Stimulated activated CD8-positive, alpha-beta memory T cell treated with anti-CD3 and anti-CD28 coated beads, Interleukin-2, amount 100 ng/mL, for 48 hours (primary cell): ENCODE measurements around the gene ETFB.
A peak's percentile ranks its signal among the peaks of the same experiment; 100 is the strongest.

Experiments
- DNase-seq, 2 donors: peaks; one replicate each; pipeline ENCODE4 v3.0.0-alpha.2; 2020; ENCODE audit warnings: low read depth in 2 of 2

Gene ETFB

GRCh38 chr19:51327066-51328001 is 38.9 kb downstream of the ETFB start:
- peak; percentile 57 to 65 for DNase-seq

GRCh38 chr19:51326216-51327065 is 39.7 kb downstream of the ETFB start:
- DNase-seq, result no peak

- peak in 1 of 2 donors; percentile 26 for DNase-seq
These were observed 40.8 kb downstream of the ETFB start for GRCh38 chr19:51325161-51325976.

GRCh38 chr19:51324167-51324481 is 42.1 kb downstream of the ETFB start:
- DNase-seq, result no peak

GRCh38 chr19:51323481-51324166 is 42.6 kb downstream of the ETFB start:
- DNase-seq, result no peak

GRCh38 chr19:51321799-51322198 is 44.4 kb downstream of the ETFB start:
- no peak for DNase-seq

- no peak for DNase-seq
These were observed 45.9 kb downstream of the ETFB start for GRCh38 chr19:51320280-51320657.

- no peak for DNase-seq
These were observed 46.4 kb downstream of the ETFB start for GRCh38 chr19:51319649-51320279.

- DNase-seq, result no peak
These were observed 47.2 kb downstream of the ETFB start for GRCh38 chr19:51318687-51319648.

GRCh38 chr19:51317968-51318367 is 48.2 kb downstream of the ETFB start:
- DNase-seq, result no peak

GRCh38 chr19:51317376-51317775 is 48.8 kb downstream of the ETFB start:
- DNase-seq, result no peak

- no peak for DNase-seq
These were observed 49.5 kb downstream of the ETFB start for GRCh38 chr19:51316688-51317087.

GRCh38 chr19:51311351-51312257 is 54.6 kb downstream of the ETFB start, which contains the start of gene IGLON5:
Gene IGLON5 (plus strand): TSS chr19:51311644. CDS start chr19:51311848, 204 bp downstream.
- no peak for DNase-seq

- no peak for DNase-seq
These were observed 60.7 kb downstream of the ETFB start for GRCh38 chr19:51305479-51305878.

- DNase-seq, result no peak
These were observed 64.9 kb downstream of the ETFB start for GRCh38 chr19:51301266-51301665.

GRCh38 chr19:51297406-51297805 is 68.8 kb downstream of the ETFB start:
- no peak for DNase-seq

- no peak for DNase-seq
These were observed 69.7 kb downstream of the ETFB start for GRCh38 chr19:51296336-51297093.
